HepG2 (cell line): Measurements from ENCODE around the gene NSL1. TPM values are rescaled to one million over a fixed set of nuclear protein-coding genes. Genes with fewer than 3 reads are reported as not detected.

Source experiments
- ATAC-seq: fragments of 200-7000 bp; cut with Tn5 transposase; 3 replicates; pipeline ENCODE4 v1.9.1; 2020; ENCODE audit warnings: mild to moderate bottlenecking, moderate library complexity
- BruUV-seq: library from RNA; stranded (reverse); fragments of 400-500 nt; replicated peaks from 2 replicates; lab custom pipeline; 2021; lab: Mats Ljungman, UMichigan
- CTCF ChIA-PET: fragments of 300-600 bp; formaldehyde crosslinking; extraction: SDS; loops from one replicate; lab custom pipeline; 2021; ENCODE audit warnings: low total read pairs, inconsistent platforms, low intra/inter-chr PET ratio; lab: Yijun Ruan, JAX
- POLR2A ChIA-PET: fragments of 350-600 bp; sonication (Branson Sonifier 250); formaldehyde crosslinking; loops from one replicate; lab custom pipeline; 2020; ENCODE audit warnings: antibody characterized with exemption, inconsistent platforms; lab: Yijun Ruan, JAX
- DNase-seq: peaks from one replicate; pipeline ENCODE4 v3.0.0-alpha.2; 2015; ENCODE audit warnings: low spot score
- FAIRE-seq: peaks from 3 replicates; lab custom pipeline; 2011; peaks lifted over from hg19 to GRCh38; lab: Jason Lieb, UNC
- H2AFZ ChIP-seq: one replicate; pipeline ENCODE4 v1.6.1; 2011; ENCODE audit warnings: low read length, inconsistent platforms
- H3K27ac ChIP-seq: fragments of 300-600 bp; 3 replicates; pipeline ENCODE4 v1.8.0; 2011; ENCODE audit warnings: mixed run types, mild to moderate bottlenecking, mixed read lengths, low read length, inconsistent platforms; ENCODE audit not compliant: insufficient read depth; ENCODE audit errors: extremely low read length
- H3K27me3 ChIP-seq, 2 experiments: fragments of 200-600 bp in 1 of 2; 2 replicates in 1 of 2; 3 replicates in 1 of 2; pipeline versions ENCODE4 v1.6.0 to v1.8.0; 2011; ENCODE audit warnings: low read length in 2 of 2, mild to moderate bottlenecking in 2 of 2, moderate library complexity in 2 of 2, inconsistent platforms in 1 of 2; ENCODE audit not compliant: insufficient read depth in 2 of 2, control insufficient read depth in 1 of 2
- H3K36me3 ChIP-seq, 2 experiments: fragments of 200-600 bp in 1 of 2; replicated peaks in 1 of 2; 2 replicates in 1 of 2; 3 replicates in 1 of 2; pipeline versions ENCODE4 v1.5.1 to v1.8.0; 2011; ENCODE audit warnings: low read length in 2 of 2, inconsistent platforms in 1 of 2; ENCODE audit not compliant: insufficient read depth in 2 of 2, control insufficient read depth in 1 of 2
- H3K4me1 ChIP-seq: 2 replicates; pipeline ENCODE4 v1.5.1; 2012; ENCODE audit warnings: low read length, inconsistent platforms; ENCODE audit not compliant: insufficient read depth
- H3K4me2 ChIP-seq: 2 replicates; pipeline ENCODE4 v1.6.0; 2011; ENCODE audit warnings: low read depth, low read length, inconsistent platforms
- H3K4me3 ChIP-seq, 3 experiments: fragments of 200-600 bp in 1 of 3; sonication (generic), shearing (Covaris generic) in 1 of 3; replicated peaks in 1 of 3; 2 replicates each; pipeline ENCODE4 v1.5.1; 2011 to 2016; ENCODE audit warnings: low read length in 3 of 3, inconsistent platforms in 2 of 3, low read depth in 2 of 3, mild to moderate bottlenecking in 2 of 3, control low read depth in 1 of 3, mixed read lengths in 1 of 3; ENCODE audit not compliant: insufficient read depth in 1 of 3
- H3K79me2 ChIP-seq: one replicate; pipeline ENCODE4 v1.6.1; 2011; ENCODE audit warnings: low read length, inconsistent platforms; ENCODE audit not compliant: insufficient read depth
- H3K9ac ChIP-seq: 2 replicates; pipeline ENCODE4 v1.6.0; 2011; ENCODE audit warnings: mild to moderate bottlenecking, low read depth, low read length, inconsistent platforms; ENCODE audit not compliant: insufficient read depth
- H3K9me3 ChIP-seq: 2 replicates; pipeline ENCODE4 v1.5.1; 2012; ENCODE audit warnings: mild to moderate bottlenecking, low read length
- H4K20me1 ChIP-seq: 2 replicates; pipeline ENCODE4 v1.6.0; 2011; ENCODE audit warnings: inconsistent platforms, mild to moderate bottlenecking, low read length, moderate library complexity; ENCODE audit not compliant: insufficient read depth
- CAMTA2 ChIP-seq: sonication (generic); formaldehyde crosslinking; IDR thresholded peaks from 2 replicates; pipeline ENCODE4 v1.4.0; 2020; ENCODE audit warnings: mild to moderate bottlenecking, missing genetic modification reagents, borderline replicate concordance
- JUNB ChIP-seq: sonication (generic); formaldehyde crosslinking; IDR thresholded peaks from 2 replicates; pipeline ENCODE4 v1.8.0; 2022; ENCODE audit warnings: missing genetic modification reagents, mild to moderate bottlenecking, borderline replicate concordance
- KDM1A ChIP-seq: IDR thresholded peaks from 2 replicates; pipeline ENCODE4 v1.6.1; 2016; ENCODE audit warnings: missing compliant biosample characterization
- NPAS2 ChIP-seq: sonication (generic); formaldehyde crosslinking; IDR thresholded peaks from 2 replicates; pipeline ENCODE4 v1.8.0; 2022; ENCODE audit warnings: mild to moderate bottlenecking, missing genetic modification reagents, borderline replicate concordance
- ONECUT2 ChIP-seq: sonication (generic); formaldehyde crosslinking; IDR thresholded peaks from 2 replicates; pipeline ENCODE4 v1.4.0; 2020; ENCODE audit warnings: missing genetic modification reagents
- THYN1 ChIP-seq: sonication (generic); formaldehyde crosslinking; IDR thresholded peaks from 2 replicates; pipeline ENCODE4 v1.8.1; 2023; ENCODE audit warnings: low read depth, mild to moderate bottlenecking, moderate library complexity, missing genetic modification reagents, borderline replicate concordance
- YY1 ChIP-seq: IDR thresholded peaks from 2 replicates; pipeline ENCODE4 v1.6.1; 2011; ENCODE audit warnings: low read length, low read depth, moderate library complexity, mild to moderate bottlenecking; ENCODE audit not compliant: insufficient read depth, insufficient replicate concordance
- ZBTB34 ChIP-seq: sonication (generic); formaldehyde crosslinking; IDR thresholded peaks from 2 replicates; pipeline ENCODE4 v1.8.0; 2022; ENCODE audit warnings: mild to moderate bottlenecking, missing genetic modification reagents
- ZIK1 ChIP-seq: sonication (generic); formaldehyde crosslinking; IDR thresholded peaks from 2 replicates; pipeline ENCODE4 v1.5.0; 2020; ENCODE audit warnings: mild to moderate bottlenecking, low read depth, missing genetic modification reagents, borderline replicate concordance
- ZNF280D ChIP-seq: sonication (generic); formaldehyde crosslinking; IDR thresholded peaks from 2 replicates; pipeline ENCODE4 v1.5.1; 2020; ENCODE audit warnings: mild to moderate bottlenecking, missing genetic modification reagents
- WGBS: methylation state at CpG from one replicate; pipeline ENCODE4 v1.1.6; 2017; ENCODE audit warnings: low lambda C conversion rate; 5-methylcytosine and 5-hydroxymethylcytosine counted together
- in situ Hi-C: cut with HindIII; loops from 2 replicates; pipeline ENCODE4 v1.10.0; 2017; ENCODE audit warnings: low pct_unique_long_range_greater_than_20kb; ENCODE audit not compliant: extremely low pct_ligation_motif_present
- intact Hi-C: fragments of 100-400 bp; cut with micrococcal nuclease; formaldehyde crosslinking; loops from one replicate; pipeline ENCODE4 v1.10.0; 2022; ENCODE audit not compliant: unreplicated experiment
- polyA plus RNA-seq, 8 experiments: library from polyadenylated mRNA; depleted of rRNA in 3 of 8; stranded (reverse) in 7 of 8; unstranded in 1 of 8; fragments of >200 nt; fragmentation: Illumina TruSeq in 4 of 8; extraction: Trizol in 4 of 8; gene quantifications; 2 replicates each; pipeline versions ENCODE4 v1.2.1 to v1.2.3, GENCODE V29; 2011 to 2016; ENCODE audit warnings: low read depth in 4 of 8, missing spikeins in 1 of 8, mixed read lengths in 1 of 8; ENCODE audit not compliant: insufficient read depth in 1 of 8
- total RNA-seq, 5 experiments: library from RNA; depleted of rRNA; stranded (reverse); fragments of >200 nt; fragmentation: Illumina TruSeq; extraction: Trizol; gene quantifications; 2 replicates each; pipeline ENCODE4 v1.2.3, GENCODE V29; 2016; ENCODE audit warnings: low read depth in 1 of 5

The NSL1 gene
- total and polyA plus RNA-seq, 2 of the 13 experiments (the other 11 are each of a cell fraction or from before 2014, with no cell fraction given) = 34.5 to 77.4 TPM

DNA sequence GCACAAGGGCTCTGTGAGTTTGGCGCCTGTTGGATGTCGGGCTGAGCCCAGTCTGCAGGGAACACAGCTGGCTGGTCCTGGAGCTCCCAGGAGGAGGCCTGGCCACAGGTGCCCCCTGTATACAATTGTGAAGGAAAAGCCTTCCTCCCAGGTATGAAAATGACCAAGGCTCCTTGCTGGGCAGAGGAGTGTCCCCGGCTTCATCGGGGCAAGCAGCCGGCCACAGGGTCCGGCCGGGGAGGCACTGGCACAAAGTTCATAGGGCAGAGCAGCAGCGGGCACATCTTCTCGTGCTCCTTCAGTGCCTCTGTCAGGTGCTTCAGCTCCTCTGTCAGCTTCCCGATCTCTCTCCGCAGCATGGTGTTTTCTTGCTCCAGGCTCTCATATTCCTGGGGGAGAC lies 105.0 kb downstream of the NSL1 start:
- Histone ChIP-seq H3K9ac (no peak overlapping the region), H3K4me3 (no peak overlapping the region), H3K79me2 (no peaks in the 10 kb centered on the region), H2AFZ (no peak overlapping the region), H3K27ac (no peak overlapping the region), H3K27me3 (peaks cover 0 to 76% of the 10 kb centered on the region in 2 experiments; a peak in 4 of 5 replicates), H3K36me3 (no peaks in the 10 kb centered on the region), H3K4me1 (peaks cover 5% of the 10 kb centered on the region), H3K9me3 (no peaks in the 10 kb centered on the region), H3K4me2 (no peak overlapping the region), H4K20me1 (no peaks in the 10 kb centered on the region)
- intact Hi-C loops (no loop called here), in situ Hi-C loops (no loop called here)
- BruUV-seq = no TSS peak
- DNase-seq = no peak
- FAIRE-seq = no peak
- ChIA-PET POLR2A (no interaction called here), CTCF (no interaction called here)
- TF ChIP-seq ZNF280D (CRISPR knock-in tag) (no peak), NPAS2 (no peak), ZBTB34 (CRISPR knock-in tag) (no peak), ONECUT2 (CRISPR knock-in tag) (no peak), KDM1A (CRISPR knock-in tag) (no peak), ZIK1 (CRISPR knock-in tag) (no peak), JUNB (CRISPR knock-in tag) (no peak), CAMTA2 (CRISPR knock-in tag) (no peak), YY1 (no peak), THYN1 (CRISPR knock-in tag) (no peak)
- no peak for ATAC-seq
- 35% methylated on average over 4 of the region's 11 CpGs for WGBS
